ENCODE data around the gene JAKMIP1.

JAKMIP1 gene

DNA sequence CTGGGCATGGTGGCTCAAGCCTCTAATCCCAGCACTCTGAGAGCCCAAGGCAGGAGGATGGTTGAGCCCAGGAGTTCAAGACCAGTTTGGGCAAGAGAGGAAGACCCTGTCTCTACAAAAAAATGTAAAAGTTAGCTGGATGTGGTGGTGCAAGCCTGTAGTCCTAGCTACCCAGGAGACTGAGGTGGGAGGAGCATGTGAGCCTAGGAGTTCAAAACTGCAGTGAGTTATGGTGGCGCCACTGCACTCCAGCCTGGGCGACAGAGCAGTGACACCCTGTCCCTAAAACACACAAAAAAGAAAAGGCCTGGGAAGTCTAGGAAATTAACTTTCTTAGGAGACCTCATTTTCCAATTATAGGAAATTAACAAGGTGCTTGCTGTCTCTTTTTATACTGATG, 76.8 kb downstream of the JAKMIP1 start:
- H3K27ac ChIP-seq (ENCODE audit: poor library complexity, severe bottlenecking): no peak overlapping the region
- H3K36me3 ChIP-seq (ENCODE audit: low read depth): no peaks in the 10 kb centered on the region
- DNase-seq (ENCODE audit: low spot score) (no peak), ATAC-seq (ENCODE audit: low read depth) (no peak)
- no peaks in the 10 kb centered on the region for H3K9me3 ChIP-seq (ENCODE audit: severe bottlenecking)
- H3K4me3 ChIP-seq (ENCODE audit: severe bottlenecking): no peak overlapping the region
- H3K4me1 ChIP-seq (ENCODE audit: insufficient read depth, poor library complexity, severe bottlenecking): no peaks in the 10 kb centered on the region
- TF ChIP-seq, protein P1, sequence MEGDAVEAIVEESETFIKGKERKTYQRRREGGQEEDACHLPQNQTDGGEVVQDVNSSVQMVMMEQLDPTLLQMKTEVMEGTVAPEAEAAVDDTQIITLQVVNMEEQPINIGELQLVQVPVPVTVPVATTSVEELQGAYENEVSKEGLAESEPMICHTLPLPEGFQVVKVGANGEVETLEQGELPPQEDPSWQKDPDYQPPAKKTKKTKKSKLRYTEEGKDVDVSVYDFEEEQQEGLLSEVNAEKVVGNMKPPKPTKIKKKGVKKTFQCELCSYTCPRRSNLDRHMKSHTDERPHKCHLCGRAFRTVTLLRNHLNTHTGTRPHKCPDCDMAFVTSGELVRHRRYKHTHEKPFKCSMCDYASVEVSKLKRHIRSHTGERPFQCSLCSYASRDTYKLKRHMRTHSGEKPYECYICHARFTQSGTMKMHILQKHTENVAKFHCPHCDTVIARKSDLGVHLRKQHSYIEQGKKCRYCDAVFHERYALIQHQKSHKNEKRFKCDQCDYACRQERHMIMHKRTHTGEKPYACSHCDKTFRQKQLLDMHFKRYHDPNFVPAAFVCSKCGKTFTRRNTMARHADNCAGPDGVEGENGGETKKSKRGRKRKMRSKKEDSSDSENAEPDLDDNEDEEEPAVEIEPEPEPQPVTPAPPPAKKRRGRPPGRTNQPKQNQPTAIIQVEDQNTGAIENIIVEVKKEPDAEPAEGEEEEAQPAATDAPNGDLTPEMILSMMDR (IDR thresholded peaks at IDR 0.05; ENCODE audit: poor library complexity, severe bottlenecking): no peak
- H3K27me3 ChIP-seq (ENCODE audit: insufficient read depth, poor library complexity, severe bottlenecking): peaks cover 3% of the 10 kb centered on the region

DNA sequence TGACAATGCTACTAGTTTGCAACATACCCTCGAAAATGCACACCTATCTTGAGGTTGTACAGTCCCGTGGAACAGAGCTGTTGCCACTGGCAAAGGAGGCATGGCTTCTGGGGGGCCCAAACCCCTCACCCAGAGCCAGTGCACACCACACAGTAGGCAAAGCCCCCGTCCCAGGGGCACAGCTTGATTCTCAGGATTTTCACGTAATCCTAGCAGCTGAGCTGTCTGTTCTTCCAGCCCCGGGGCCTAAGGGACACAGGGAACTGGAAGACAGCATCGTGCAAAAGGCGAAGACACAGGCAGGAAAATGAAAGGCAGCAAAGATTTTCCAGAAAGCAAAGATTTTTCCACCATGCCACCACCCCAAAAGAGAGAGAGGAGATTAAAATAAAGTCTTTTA, 77.2 kb downstream of the JAKMIP1 start:
- no peak for ATAC-seq (ENCODE audit: low read depth)
- Histone ChIP-seq H3K27me3 (ENCODE audit: insufficient read depth, poor library complexity, severe bottlenecking) (peaks cover 4% of the 10 kb centered on the region), H3K4me1 (ENCODE audit: insufficient read depth, poor library complexity, severe bottlenecking) (no peaks in the 10 kb centered on the region)

DNA sequence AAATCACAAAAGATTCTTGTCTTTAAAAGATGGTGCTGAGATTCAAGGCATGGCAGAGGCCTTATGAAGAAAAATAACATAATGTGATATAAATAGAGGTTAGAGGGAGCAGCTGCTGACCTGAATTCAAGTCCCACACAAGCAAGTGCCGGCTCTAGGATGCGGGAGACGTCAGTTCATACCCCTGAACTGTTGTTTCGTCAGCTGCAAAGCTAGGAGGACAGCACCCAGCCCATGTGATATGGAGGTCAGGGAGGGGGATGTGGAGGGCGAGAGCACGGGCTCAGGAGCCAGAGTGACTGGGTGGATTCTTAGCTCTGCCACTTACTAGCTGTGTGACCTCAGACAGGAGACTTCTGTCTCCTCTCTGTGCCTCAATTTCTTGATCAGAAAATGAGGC, 77.9 kb downstream of the JAKMIP1 start:
- no peaks in the 10 kb centered on the region for H3K36me3 ChIP-seq (ENCODE audit: low read depth)
- H3K9me3 ChIP-seq (ENCODE audit: severe bottlenecking): no peaks in the 10 kb centered on the region
- ATAC-seq (ENCODE audit: low read depth) (no peak), DNase-seq (ENCODE audit: low spot score) (no peak)
- no peak overlapping the region for H3K27ac ChIP-seq (ENCODE audit: poor library complexity, severe bottlenecking)
- TF ChIP-seq, protein P1 (IDR thresholded peaks at IDR 0.05; ENCODE audit: poor library complexity, severe bottlenecking): no peak
- H3K27me3 ChIP-seq (ENCODE audit: insufficient read depth, poor library complexity, severe bottlenecking): peaks cover 4% of the 10 kb centered on the region
- no peak overlapping the region for H3K4me3 ChIP-seq (ENCODE audit: severe bottlenecking)
- no peaks in the 10 kb centered on the region for H3K4me1 ChIP-seq (ENCODE audit: insufficient read depth, poor library complexity, severe bottlenecking)

More for the DNA sequence above, 77.2 kb downstream of the JAKMIP1 start:
- no peak for DNase-seq (ENCODE audit: low spot score)
- Histone ChIP-seq H3K27ac (ENCODE audit: poor library complexity, severe bottlenecking) (no peak overlapping the region), H3K4me3 (ENCODE audit: severe bottlenecking) (no peak overlapping the region), H3K36me3 (ENCODE audit: low read depth) (no peaks in the 10 kb centered on the region), H3K9me3 (ENCODE audit: severe bottlenecking) (no peaks in the 10 kb centered on the region)
- TF ChIP-seq, protein P1 (IDR thresholded peaks at IDR 0.05; ENCODE audit: poor library complexity, severe bottlenecking): no peak

DNA sequence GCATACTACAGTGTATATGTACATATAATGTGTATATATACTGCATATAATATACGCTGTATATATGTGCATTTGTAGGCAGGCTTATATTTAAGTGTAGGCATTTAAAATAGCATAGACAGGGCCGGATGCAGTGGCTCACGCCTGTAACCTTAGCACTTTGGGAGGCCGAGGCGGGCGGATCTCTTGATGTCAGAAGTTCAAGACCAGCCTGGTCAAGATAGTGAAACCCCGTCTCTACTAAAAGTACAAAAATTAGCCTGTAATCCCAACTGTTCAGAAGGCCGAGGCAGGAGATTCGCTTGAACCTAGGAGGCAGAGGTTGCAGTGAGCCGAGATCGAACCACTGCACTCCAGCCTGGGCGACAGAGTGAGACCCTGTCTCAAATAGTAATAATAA, 78.4 kb downstream of the JAKMIP1 start:
- no peak for ATAC-seq (ENCODE audit: low read depth)
- TF ChIP-seq, protein P1 (IDR thresholded peaks at IDR 0.05; ENCODE audit: poor library complexity, severe bottlenecking): no peak
- DNase-seq (ENCODE audit: low spot score): no peak
- Histone ChIP-seq H3K9me3 (ENCODE audit: severe bottlenecking) (no peaks in the 10 kb centered on the region), H3K27me3 (ENCODE audit: insufficient read depth, poor library complexity, severe bottlenecking) (peaks cover 8% of the 10 kb centered on the region), H3K4me1 (ENCODE audit: insufficient read depth, poor library complexity, severe bottlenecking) (no peaks in the 10 kb centered on the region), H3K27ac (ENCODE audit: poor library complexity, severe bottlenecking) (no peak overlapping the region), H3K36me3 (ENCODE audit: low read depth) (no peaks in the 10 kb centered on the region), H3K4me3 (ENCODE audit: severe bottlenecking) (no peak overlapping the region)

DNA sequence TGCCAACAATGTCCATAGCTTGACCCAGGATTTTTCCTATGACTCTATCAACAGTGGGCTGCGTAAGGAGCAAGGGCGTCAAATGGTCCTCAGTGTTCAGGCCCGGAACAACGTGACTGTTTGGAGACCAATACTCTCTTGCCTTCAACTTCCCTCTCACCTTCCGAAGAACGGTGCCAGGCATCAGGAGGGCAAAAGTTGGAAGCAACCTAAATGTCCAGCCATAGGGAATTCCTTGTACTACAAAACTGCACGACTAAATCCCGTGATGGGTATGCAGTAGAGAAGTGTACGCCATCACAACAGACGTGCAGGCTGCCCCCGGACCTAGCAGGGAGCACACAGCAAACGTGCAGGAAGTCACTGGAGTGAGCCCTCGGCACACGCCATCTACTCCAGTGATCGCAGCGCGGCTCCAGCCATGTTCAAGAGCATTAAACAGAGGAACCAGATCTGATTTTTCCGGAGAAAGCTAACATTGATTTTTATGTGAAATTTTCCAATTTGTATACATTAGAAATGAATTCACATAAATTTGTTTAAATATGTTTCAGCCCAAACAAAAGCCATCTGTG, 79.0 kb downstream of the JAKMIP1 start:
- no peak overlapping the region for H3K4me3 ChIP-seq (ENCODE audit: severe bottlenecking)
- no peak for ATAC-seq (ENCODE audit: low read depth)
- TF ChIP-seq, protein P1 (IDR thresholded peaks at IDR 0.05; ENCODE audit: poor library complexity, severe bottlenecking): no peak
- no peak overlapping the region for H3K27ac ChIP-seq (ENCODE audit: poor library complexity, severe bottlenecking)
- H3K27me3 ChIP-seq (ENCODE audit: insufficient read depth, poor library complexity, severe bottlenecking): peaks cover 14% of the 10 kb centered on the region
- no peaks in the 10 kb centered on the region for H3K4me1 ChIP-seq (ENCODE audit: insufficient read depth, poor library complexity, severe bottlenecking)
- DNase-seq (ENCODE audit: low spot score): no peak
- H3K36me3 ChIP-seq (ENCODE audit: low read depth): no peaks in the 10 kb centered on the region
- H3K9me3 ChIP-seq (ENCODE audit: severe bottlenecking): no peaks in the 10 kb centered on the region
